GM21528 (cell line): ENCODE results near the gene PELI2.

ENCODE experiments used
- ATAC-seq: cut with Tn5 transposase; IDR thresholded peaks from one replicate; pipeline ENCODE4 v1.9.1; 2021; ENCODE audit warnings: mild to moderate bottlenecking, moderate library complexity; ENCODE audit not compliant: unreplicated experiment, low FRiP score

Gene PELI2

DNA sequence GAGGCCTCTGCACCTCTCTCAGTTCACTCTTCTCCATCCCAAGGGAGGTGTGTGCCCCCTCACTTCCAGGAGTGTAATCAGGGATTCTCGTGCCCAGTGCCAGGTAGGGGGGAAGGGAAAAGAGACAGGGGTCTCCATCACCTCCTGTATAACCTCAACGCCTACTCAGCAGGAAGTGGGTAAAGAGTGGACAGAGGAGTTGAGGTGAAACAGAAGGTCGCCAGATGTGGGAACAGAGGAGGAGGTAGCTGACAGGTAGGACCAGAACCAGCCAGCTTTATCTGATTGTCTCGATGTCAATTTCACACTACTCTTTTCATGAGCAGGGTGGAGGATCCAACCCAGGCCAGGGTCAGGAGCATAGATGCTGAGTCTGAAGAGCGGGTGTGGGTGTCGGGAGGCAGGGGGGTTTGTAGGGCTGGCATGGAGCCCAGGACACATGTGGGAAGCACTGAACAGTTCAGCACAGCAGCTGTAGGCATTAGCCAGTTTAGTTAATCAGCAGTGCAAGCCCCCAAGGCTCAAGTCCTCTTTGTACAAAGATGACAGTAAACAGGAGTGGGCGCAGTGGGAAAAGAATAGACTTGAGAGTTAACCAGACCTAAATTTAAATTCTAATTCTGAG is 213.5 kb downstream of the PELI2 start:
- ATAC-seq: no peak

DNA sequence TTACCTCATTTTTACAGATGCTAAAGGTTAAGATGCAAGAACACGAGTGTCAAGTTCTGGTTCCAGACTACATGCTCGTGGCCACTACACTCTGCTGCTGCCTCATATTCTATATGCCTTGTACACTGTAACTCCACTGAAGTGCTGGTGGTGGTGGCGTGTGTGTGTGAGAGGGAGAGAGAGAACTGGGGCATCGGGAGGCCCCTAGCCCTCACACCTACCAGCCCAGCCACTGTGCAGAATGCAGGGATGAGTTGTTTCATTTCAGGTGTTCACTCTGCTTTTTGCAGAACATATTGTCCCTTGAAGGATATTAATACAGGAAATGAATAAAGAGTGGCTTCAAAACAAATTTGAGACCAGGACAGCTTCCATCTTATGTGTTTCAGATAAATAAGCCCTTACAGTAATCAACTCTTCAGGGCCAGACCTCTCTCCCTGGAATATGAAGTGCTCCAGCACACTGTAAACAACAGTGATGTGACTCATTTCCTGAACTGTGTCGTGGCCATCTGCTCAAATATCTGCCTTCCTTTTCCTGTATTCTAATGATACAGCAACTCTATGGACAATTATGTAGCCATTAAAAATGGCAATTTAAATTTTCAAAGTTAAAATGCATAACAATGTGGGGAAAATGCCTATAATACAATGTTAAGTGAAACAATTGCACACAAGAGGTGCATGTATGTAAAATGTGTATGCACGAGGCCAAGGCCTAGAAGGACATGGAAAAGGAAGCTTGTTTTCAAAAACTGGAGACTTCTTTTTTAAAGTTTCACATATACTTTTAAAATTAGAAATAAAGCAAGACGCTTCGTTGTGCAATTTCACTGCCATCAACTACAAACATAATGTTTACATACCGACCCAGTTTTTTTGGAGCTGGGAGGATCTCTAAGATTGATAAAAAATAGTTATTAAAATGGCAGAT is 215.4 kb downstream of the PELI2 start:
- no peak for ATAC-seq

DNA sequence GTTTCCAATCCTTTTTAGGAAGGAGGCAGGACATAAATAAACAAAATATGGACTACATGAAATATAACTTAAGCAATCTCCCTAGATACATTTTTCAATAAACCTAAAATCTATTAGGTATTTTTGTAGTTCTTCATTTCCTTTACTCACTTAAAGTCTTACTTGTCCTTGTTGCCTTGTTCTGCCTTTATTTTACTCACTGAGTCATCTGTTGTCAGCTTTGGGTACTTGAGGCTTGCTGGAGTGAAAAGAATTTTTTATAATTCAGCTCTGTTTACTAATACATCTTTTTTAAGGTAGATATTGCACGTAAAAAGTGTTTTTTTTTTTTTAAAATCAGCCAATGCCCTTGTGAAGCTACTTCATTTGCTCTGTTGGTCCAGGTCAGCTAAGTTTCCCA is 216.2 kb downstream of the PELI2 start:
- no peak for ATAC-seq

DNA sequence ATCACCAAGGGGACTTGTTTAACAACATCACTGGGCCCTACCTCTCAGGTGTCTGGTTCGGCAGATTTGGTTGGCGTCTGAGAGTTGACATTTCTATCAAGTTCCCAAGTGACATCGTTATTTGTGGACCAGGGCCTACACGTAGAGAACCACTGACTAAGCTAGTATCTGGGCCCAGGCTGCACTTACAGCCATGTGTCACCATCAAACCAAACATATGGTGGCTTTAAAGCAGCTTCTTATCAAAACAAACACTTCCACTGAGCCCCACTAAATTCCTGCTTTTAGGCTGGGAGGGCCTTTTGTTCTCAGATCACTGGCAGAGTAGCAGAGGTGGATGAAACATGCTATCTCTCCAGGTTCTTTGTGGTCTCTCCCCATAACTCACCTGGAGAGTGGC is 220.5 kb downstream of the PELI2 start:
- ATAC-seq: no peak

DNA sequence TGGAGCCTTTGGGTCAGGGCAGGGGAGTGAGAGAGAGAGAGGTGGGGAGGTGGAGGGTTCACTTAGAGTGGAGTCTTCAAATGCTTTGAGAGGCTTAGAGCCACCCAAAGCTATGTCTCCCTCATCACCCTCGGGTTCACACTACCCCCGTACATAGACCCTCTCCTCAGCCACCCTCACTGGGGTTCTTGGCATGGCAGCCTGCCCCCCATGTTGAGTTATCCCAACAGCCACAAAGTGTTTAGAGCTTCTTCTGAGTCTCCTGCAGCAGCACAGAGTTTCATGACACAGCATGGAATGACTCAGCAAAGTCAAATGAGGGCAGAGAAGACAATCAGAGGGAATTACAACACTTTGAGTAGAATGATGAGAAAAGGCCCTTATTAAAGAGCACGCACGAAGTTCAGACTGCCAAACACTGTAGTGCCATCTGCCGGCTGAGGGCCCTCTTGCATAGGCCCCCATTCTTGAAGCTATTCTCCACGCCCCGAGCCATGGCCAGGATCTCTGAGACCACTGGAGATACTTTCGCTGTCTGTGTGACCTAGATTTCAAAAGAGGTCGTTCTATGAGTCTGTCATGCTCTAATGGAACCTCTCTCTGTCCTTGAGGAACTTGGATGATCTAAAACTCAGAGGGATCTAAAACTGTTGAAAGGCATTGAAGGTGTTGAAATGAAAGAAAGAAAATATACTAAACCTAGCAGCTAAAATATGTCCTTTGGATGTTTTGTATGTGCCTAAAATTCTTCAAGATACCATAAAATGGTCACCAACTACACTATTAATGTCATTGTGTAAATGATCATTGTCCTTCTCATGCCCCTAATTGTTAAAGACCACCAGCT is 221.9 kb downstream of the PELI2 start:
- ATAC-seq: peak; percentile 67

GRCh38 chr14:56340932-56341331 is 222.7 kb downstream of the PELI2 start:
- no peak for ATAC-seq

- peak; percentile 52 for ATAC-seq
Measured at GRCh38 chr14:56341766-56342493, 223.7 kb downstream of the PELI2 start.

DNA sequence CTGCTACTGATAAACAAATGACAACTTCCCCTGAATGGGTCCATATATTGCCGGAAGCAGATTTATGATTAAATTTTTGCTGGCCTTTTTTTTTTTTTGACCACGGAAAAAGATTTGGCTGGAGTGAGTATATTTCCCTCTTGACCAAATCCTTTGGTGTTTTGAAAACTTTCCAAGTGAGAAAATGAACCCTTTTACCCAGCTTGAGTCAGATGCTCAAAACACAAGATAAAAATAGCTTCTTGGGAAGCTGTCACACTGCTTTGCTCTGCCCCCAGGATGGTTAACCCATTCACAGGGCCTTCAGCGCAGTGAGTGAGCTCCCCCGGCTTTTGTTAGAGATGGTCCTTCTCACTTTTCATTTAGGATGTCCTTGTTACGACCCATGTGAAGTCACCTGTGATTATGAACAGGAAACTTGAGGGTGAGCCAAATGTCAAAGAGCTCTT is 224.3 kb downstream of the PELI2 start:
- peak; percentile 49 for ATAC-seq

- ATAC-seq: no peak
Measured at GRCh38 chr14:56349960-56350359, 231.7 kb downstream of the PELI2 start.
